Measurements from ENCODE around the gene CYP46A1. TPM values are rescaled to one million over a fixed set of nuclear protein-coding genes. Genes with fewer than 3 reads are reported as not detected.

CYP46A1 gene
- total RNA-seq, 4 donors from 2014 or later, result 0.18 to 2.2 (median 0.45) TPM

- intact Hi-C loops (cut with DNase I; ENCODE audit: low total_unique reads) (no loop called here), in situ Hi-C loops (cut with MboI; ENCODE audit: low sequenced_read_pairs in 4 of 4) (no loop called here)
- TF ChIP-seq CTCF (IDR thresholded peaks at IDR 0.05 in 4 of 5, conservative IDR thresholded peaks at IDR 0.05 in 1 of 5), result no peak
- TF ChIP-seq POLR2A (IDR thresholded peaks at IDR 0.05), result no peak
- Histone ChIP-seq H3K27ac (no peak overlapping the region), H3K4me3 (no peak overlapping the region), H3K27me3 (no peaks in the 10 kb centered on the region), H3K36me3 (no peaks in the 10 kb centered on the region), H3K4me1 (no peaks in the 10 kb centered on the region), H3K9me3 (no peaks in the 10 kb centered on the region)
- no peak for ATAC-seq
- no peak for DNase-seq
These were observed 23.3 kb downstream of the CYP46A1 start for GRCh38 chr14:99707420-99707819.

DNA sequence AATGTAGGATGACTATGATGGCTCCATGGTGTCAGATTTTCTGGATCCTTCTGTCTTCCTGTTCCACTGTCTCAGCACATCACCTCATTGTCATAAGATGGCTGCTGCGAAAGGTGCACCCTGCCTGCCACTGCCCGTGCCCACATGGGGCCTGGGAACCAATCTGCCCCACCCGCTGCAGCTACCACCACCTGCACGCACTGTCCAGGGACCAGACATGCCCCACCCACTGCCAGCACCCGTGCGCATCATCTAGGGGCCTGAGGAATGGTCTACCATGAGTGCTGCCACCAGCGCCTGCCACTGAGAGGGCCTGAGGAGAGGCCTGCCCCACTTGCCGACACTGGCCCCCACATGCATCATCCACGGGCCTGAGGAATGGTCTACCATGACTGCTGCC lies 23.8 kb downstream of the CYP46A1 start:
- DNase-seq (no peak), ATAC-seq (no peak)
- Histone ChIP-seq H3K4me1 (no peaks in the 10 kb centered on the region), H3K4me3 (no peak overlapping the region), H3K9me3 (no peaks in the 10 kb centered on the region), H3K27ac (no peak overlapping the region), H3K36me3 (no peaks in the 10 kb centered on the region), H3K27me3 (no peaks in the 10 kb centered on the region)
- intact Hi-C loops (cut with DNase I; ENCODE audit: low total_unique reads) (no loop called here), in situ Hi-C loops (cut with MboI; ENCODE audit: low sequenced_read_pairs in 4 of 4) (no loop called here)
- no peak for TF ChIP-seq CTCF (IDR thresholded peaks at IDR 0.05 in 4 of 5, conservative IDR thresholded peaks at IDR 0.05 in 1 of 5)
- no peak for TF ChIP-seq POLR2A (IDR thresholded peaks at IDR 0.05)

GRCh38 chr14:99708449-99708848 lies 24.4 kb downstream of the CYP46A1 start:
- Histone ChIP-seq H3K27ac (no peak overlapping the region), H3K4me1 (no peaks in the 10 kb centered on the region), H3K9me3 (no peaks in the 10 kb centered on the region), H3K36me3 (no peaks in the 10 kb centered on the region), H3K4me3 (no peak overlapping the region), H3K27me3 (no peaks in the 10 kb centered on the region)
- no peak for ATAC-seq
- TF ChIP-seq POLR2A (IDR thresholded peaks at IDR 0.05) (no peak), CTCF (IDR thresholded peaks at IDR 0.05 in 4 of 5, conservative IDR thresholded peaks at IDR 0.05 in 1 of 5) (no peak)
- DNase-seq, result no peak
- in situ Hi-C loops (cut with MboI; ENCODE audit: low sequenced_read_pairs in 4 of 4) (no loop called here), intact Hi-C loops (cut with DNase I; ENCODE audit: low total_unique reads) (no loop called here)

GRCh38 chr14:99713972-99714371 lies 29.9 kb downstream of the CYP46A1 start:
- no peaks in the 10 kb centered on the region for H3K27me3 ChIP-seq
- H3K27ac ChIP-seq, result no peak overlapping the region
- in situ Hi-C loops (cut with MboI; ENCODE audit: low sequenced_read_pairs in 4 of 4) (no loop called here), intact Hi-C loops (cut with DNase I; ENCODE audit: low total_unique reads) (no loop called here)
- H3K4me3 ChIP-seq, result no peak overlapping the region
- TF ChIP-seq POLR2A (IDR thresholded peaks at IDR 0.05), result no peak
- TF ChIP-seq CTCF (IDR thresholded peaks at IDR 0.05 in 4 of 5, conservative IDR thresholded peaks at IDR 0.05 in 1 of 5), result no peak
- DNase-seq, result no peak
- no peaks in the 10 kb centered on the region for H3K4me1 ChIP-seq
- H3K36me3 ChIP-seq, result no peaks in the 10 kb centered on the region
- no peaks in the 10 kb centered on the region for H3K9me3 ChIP-seq
- no peak for ATAC-seq

DNA sequence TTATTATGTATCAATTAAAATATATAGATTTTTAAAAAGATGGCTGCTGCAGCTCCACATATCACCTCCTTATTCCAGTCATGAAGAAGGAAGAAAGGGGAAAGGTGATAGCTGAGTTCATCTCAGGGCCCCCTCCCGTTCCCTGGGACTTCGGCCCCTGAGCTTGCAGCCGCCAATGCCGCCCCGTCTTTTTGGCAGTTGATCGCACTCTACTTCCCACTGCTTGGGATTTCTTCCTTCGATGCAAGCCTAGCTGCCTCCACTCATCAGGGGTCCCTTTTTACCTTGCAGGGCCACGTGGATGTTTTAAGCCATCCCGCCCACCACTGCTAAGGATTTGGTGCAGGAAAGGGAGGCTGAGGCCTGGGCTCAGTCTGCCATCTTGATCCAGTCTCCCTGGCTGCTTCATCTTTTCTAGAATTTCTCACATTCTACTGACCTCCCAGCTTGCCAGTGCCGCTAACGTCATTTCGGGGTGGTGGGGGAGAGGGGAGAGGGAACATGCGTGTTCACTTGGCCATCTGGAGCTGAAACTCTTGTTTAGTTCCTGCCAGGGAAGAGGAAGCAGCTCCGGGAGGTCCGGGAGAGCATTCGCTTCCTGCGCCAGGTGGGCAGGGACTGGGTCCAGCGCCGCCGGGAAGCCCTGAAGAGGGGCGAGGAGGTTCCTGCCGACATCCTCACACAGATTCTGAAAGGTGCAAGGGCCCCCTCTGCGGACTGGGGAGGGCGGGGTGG lies 31.3 kb downstream of the CYP46A1 start:
- no peak for ATAC-seq
- H3K36me3 ChIP-seq, result no peaks in the 10 kb centered on the region
- TF ChIP-seq POLR2A (IDR thresholded peaks at IDR 0.05), result no peak
- TF ChIP-seq CTCF (IDR thresholded peaks at IDR 0.05 in 4 of 5, conservative IDR thresholded peaks at IDR 0.05 in 1 of 5), result no peak
- H3K27ac ChIP-seq, result no peak overlapping the region
- in situ Hi-C loops (cut with MboI; ENCODE audit: low sequenced_read_pairs in 4 of 4), result no loop called here
- H3K4me3 ChIP-seq, result no peak overlapping the region
- DNase-seq, result no peak
- intact Hi-C loops (cut with DNase I; ENCODE audit: low total_unique reads), result no loop called here
- no peaks in the 10 kb centered on the region for H3K9me3 ChIP-seq
- H3K27me3 ChIP-seq, result no peaks in the 10 kb centered on the region
- no peaks in the 10 kb centered on the region for H3K4me1 ChIP-seq
